Measurements from ENCODE around the gene TBC1D14.

The TBC1D14 gene

GRCh38 chr4:6957148-6957520 lies 47.5 kb downstream of the TBC1D14 start:
- H2AFZ ChIP-seq (ENCODE audit: low read depth, low read length), result no peak overlapping the region
- no peaks in the 10 kb centered on the region for H3K9me3 ChIP-seq (ENCODE audit: insufficient read depth, low read length)
- H3K27ac ChIP-seq (ENCODE audit: low read length), result no peak overlapping the region
- H3K4me3 ChIP-seq (ENCODE audit: low read length), result no peak overlapping the region
- peaks cover under 1% of the 10 kb centered on the region; the same call in 1 of the 2 replicates for H3K4me1 ChIP-seq (ENCODE audit: low read length)
- TF ChIP-seq EZH2phosphoT487 (IDR thresholded peaks at IDR 0.05; ENCODE audit: low read depth) (no peak), CTCF (IDR thresholded peaks at IDR 0.05; ENCODE audit: low read depth, low read length) (no peak)
- H3K4me2 ChIP-seq (ENCODE audit: low read length), result no peak overlapping the region
- peaks cover 31% of the 10 kb centered on the region for H4K20me1 ChIP-seq (ENCODE audit: insufficient read depth, low read length)
- no peaks in the 10 kb centered on the region for H3K27me3 ChIP-seq (ENCODE audit: low read depth, low read length)
- no peaks in the 10 kb centered on the region for H3K36me3 ChIP-seq (replicated peaks; ENCODE audit: low read depth, low read length)
- H3K79me2 ChIP-seq (ENCODE audit: low read length), result peaks cover 21% of the 10 kb centered on the region
- no peak overlapping the region for H3K9ac ChIP-seq (ENCODE audit: low read length)

GRCh38 chr4:6957994-6958393 lies 48.4 kb downstream of the TBC1D14 start:
- H3K9ac ChIP-seq (ENCODE audit: low read length), result no peak overlapping the region
- H4K20me1 ChIP-seq (ENCODE audit: insufficient read depth, low read length), result peaks cover 28% of the 10 kb centered on the region
- no peak for TF ChIP-seq CTCF (IDR thresholded peaks at IDR 0.05; ENCODE audit: low read depth, low read length)
- no peak for TF ChIP-seq EZH2phosphoT487 (IDR thresholded peaks at IDR 0.05; ENCODE audit: low read depth)
- H3K27ac ChIP-seq (ENCODE audit: low read length), result no peak overlapping the region
- H2AFZ ChIP-seq (ENCODE audit: low read depth, low read length), result no peak overlapping the region
- no peaks in the 10 kb centered on the region for H3K9me3 ChIP-seq (ENCODE audit: insufficient read depth, low read length)
- peaks cover 9% of the 10 kb centered on the region for H3K4me1 ChIP-seq (ENCODE audit: low read length)
- H3K4me3 ChIP-seq (ENCODE audit: low read length), result no peak overlapping the region
- H3K4me2 ChIP-seq (ENCODE audit: low read length), result no peak overlapping the region
- no peaks in the 10 kb centered on the region for H3K36me3 ChIP-seq (replicated peaks; ENCODE audit: low read depth, low read length)
- no peaks in the 10 kb centered on the region for H3K27me3 ChIP-seq (ENCODE audit: low read depth, low read length)
- H3K79me2 ChIP-seq (ENCODE audit: low read length), result peaks cover 21% of the 10 kb centered on the region; the same call in 1 of the 2 replicates

GRCh38 chr4:6959261-6959660 lies 49.6 kb downstream of the TBC1D14 start:
- Histone ChIP-seq H2AFZ (ENCODE audit: low read depth, low read length) (no peak overlapping the region), H3K4me1 (ENCODE audit: low read length) (peaks cover 22% of the 10 kb centered on the region), H3K36me3 (replicated peaks; ENCODE audit: low read depth, low read length) (peaks cover 3% of the 10 kb centered on the region), H3K79me2 (ENCODE audit: low read length) (peaks cover 25% of the 10 kb centered on the region), H3K27ac (ENCODE audit: low read length) (no peak overlapping the region), H4K20me1 (ENCODE audit: insufficient read depth, low read length) (peaks cover 40% of the 10 kb centered on the region), H3K4me2 (ENCODE audit: low read length) (no peak overlapping the region), H3K9me3 (ENCODE audit: insufficient read depth, low read length) (no peaks in the 10 kb centered on the region), H3K27me3 (ENCODE audit: low read depth, low read length) (no peaks in the 10 kb centered on the region), H3K4me3 (ENCODE audit: low read length) (no peak overlapping the region), H3K9ac (ENCODE audit: low read length) (no peak overlapping the region)
- TF ChIP-seq EZH2phosphoT487 (IDR thresholded peaks at IDR 0.05; ENCODE audit: low read depth), result no peak
- no peak for TF ChIP-seq CTCF (IDR thresholded peaks at IDR 0.05; ENCODE audit: low read depth, low read length)

GRCh38 chr4:6960154-6960553 lies 50.5 kb downstream of the TBC1D14 start:
- Histone ChIP-seq H4K20me1 (ENCODE audit: insufficient read depth, low read length) (peaks cover 45% of the 10 kb centered on the region), H3K27me3 (ENCODE audit: low read depth, low read length) (no peaks in the 10 kb centered on the region), H3K4me2 (ENCODE audit: low read length) (no peak overlapping the region), H3K27ac (ENCODE audit: low read length) (no peak overlapping the region), H3K4me3 (ENCODE audit: low read length) (no peak overlapping the region), H3K36me3 (replicated peaks; ENCODE audit: low read depth, low read length) (peaks cover 3% of the 10 kb centered on the region), H3K9me3 (ENCODE audit: insufficient read depth, low read length) (no peaks in the 10 kb centered on the region), H3K79me2 (ENCODE audit: low read length) (peaks cover 25% of the 10 kb centered on the region), H2AFZ (ENCODE audit: low read depth, low read length) (no peak overlapping the region), H3K9ac (ENCODE audit: low read length) (no peak overlapping the region), H3K4me1 (ENCODE audit: low read length) (peaks cover 30% of the 10 kb centered on the region)
- TF ChIP-seq CTCF (IDR thresholded peaks at IDR 0.05; ENCODE audit: low read depth, low read length) (no peak), EZH2phosphoT487 (IDR thresholded peaks at IDR 0.05; ENCODE audit: low read depth) (no peak)
